ENCODE results near the gene MRFAP1.

The MRFAP1 gene

DNA sequence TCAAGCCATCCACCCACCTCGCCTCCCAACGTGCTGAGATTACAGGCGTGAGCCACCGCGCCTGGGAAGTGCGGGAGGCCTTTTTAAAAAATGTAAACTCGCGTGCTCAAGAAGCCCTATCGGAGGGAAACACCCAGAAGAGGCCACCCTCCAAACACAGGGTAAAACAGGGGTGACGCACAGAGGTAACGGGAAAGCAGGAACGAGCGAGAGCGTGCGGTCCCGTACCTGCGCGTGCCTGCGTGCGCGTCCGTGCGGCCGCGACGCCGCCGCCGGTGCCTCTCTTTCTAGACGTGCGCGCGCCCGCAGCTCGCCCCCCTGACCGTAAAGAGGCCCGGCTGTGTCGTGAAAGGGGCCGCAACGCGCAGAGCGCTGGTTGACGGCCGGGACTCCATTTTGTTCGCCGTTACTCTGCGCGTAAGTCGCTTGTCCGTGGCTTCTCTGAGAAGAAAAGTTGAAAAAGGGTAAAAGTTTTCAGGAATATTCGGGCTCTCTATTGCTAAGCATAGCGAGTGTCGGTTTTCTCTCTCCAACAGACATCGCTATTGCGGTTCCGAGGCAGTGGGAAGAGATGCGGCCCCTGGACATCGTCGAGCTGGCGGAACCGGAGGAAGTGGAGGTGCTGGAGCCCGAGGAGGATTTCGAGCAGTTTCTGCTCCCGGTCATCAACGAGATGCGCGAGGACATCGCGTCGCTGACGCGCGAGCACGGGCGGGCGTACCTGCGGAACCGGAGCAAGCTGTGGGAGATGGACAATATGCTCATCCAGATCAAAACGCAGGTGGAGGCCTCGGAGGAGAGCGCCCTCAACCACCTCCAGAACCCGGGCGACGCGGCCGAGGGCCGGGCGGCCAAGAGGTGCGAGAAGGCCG, at the start of gene MRFAP1:
Gene MRFAP1, plus strand, starts transcription at position 394 of the 872 bp plus-strand sequence. Its CDS starts 178 bp downstream, at position 572.
- DNase-seq, result peak; percentile 95

DNA sequence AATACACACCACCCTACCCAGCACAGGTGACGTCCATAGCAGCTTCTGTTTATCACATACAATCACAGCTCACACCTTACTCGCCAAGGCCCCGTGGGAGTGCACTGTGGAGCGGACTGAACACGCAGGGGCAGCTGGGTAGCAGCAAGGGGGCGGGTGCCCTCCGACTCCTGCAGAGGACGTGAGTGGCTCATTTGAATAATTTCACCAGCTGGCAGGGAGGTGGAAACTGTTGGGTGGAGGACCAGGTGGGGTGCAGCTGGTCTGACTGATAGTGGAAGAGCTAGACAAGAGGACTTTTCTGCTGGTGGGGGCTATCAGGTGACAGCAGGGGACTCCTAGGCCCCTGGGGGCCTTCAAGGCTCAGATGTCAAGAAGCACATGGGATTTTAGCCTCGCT, 49.2 kb upstream of the MRFAP1 start:
- DNase-seq, result no peak

GRCh38 chr4:6591781-6592180, 48.7 kb upstream of the MRFAP1 start:
- no peak for DNase-seq

DNA sequence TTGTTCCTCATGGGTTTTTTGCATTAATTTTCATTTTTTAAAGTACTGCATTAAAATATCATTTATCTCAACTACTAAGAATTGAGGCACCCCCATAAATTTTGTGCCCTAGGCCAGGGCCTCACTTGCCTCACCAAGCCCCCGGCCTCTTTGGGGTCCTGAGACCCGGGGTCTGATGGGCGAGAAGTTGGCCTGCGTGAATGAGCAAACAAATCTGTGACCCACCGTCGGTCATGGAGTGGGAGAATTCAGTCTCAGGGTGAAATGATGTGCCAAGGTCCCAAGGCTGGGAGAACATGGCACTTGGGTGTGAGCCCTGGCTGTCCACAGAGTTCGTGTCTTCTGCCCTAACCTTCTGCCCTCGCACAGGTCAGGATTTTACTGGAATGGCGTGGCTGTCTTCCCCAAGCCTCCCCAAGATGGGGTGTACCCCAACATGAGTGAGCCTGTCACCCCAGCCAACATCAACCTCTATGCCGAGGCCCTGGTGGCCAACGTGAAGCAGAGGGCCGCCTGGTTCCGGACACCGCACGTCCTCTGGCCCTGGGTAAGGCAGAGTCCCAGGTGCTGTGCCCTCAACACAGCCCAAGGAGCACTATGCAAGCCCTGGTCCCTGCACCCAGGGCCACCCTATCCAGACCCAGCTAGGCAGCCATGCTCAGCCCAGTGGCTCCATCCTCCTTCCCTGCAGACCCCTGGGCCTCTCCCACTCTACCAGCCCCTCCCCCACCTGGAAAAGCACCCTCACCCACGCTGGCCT, 47.5 kb upstream of the MRFAP1 start:
- DNase-seq, result no peak

GRCh38 chr4:6594341-6594740, 46.1 kb upstream of the MRFAP1 start:
- DNase-seq, result no peak

DNA sequence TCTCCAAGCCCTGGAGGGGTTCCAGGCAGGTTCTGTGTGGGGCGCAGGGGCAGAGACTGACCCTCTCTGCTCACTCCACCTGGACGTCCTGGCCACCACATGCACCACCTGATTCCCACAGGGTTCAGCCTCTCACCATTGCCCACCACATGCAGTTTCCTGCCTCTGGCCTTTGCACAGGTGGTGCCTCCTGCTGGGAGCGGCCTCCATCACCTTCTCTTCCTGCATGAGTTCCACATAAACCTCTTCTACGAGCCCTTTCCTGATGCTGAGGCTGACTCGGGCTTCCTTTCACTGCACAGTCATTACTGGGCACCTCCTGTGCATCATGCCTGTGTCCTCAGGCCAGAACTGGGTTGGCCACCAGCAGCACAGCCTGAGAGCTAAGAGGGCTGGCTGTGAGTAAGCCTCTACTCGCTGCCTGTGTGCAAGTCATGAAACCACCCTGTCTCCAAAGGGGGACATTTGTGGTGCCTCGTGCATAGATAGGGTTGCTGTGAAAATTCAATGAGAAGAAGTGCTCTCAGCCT, 45.6 kb upstream of the MRFAP1 start:
- DNase-seq, result no peak

DNA sequence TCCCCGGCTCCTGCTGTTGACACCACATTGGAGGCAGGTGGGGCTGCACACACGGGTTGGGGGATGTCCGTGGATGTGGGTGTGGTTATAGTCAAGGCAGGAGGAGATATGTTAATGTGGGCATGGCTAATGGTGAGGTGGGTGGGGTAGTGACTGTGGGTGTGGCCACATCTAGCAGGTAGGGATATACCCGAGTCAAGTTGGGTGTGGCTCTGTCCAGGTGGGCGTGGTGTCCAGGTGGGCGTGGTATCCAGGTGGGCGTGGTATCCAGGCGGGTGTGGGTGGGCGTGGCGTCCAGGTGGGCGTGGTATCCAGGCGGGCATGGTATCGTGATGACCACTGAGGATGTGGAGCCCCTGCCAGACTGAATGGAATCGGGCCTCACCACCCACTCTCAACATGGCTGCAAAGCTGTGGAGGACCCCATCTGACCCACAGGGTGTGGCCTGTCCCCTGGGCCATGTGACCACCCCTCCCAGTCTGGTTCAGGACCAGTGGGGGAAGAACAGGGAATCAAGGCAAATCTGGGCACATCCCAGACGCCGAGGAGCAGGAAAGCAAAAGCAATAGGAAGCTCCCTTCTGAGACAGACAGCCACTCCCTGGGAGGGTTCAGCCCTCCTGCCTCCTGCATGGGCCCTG, 44.5 kb upstream of the MRFAP1 start:
- no peak for DNase-seq

DNA sequence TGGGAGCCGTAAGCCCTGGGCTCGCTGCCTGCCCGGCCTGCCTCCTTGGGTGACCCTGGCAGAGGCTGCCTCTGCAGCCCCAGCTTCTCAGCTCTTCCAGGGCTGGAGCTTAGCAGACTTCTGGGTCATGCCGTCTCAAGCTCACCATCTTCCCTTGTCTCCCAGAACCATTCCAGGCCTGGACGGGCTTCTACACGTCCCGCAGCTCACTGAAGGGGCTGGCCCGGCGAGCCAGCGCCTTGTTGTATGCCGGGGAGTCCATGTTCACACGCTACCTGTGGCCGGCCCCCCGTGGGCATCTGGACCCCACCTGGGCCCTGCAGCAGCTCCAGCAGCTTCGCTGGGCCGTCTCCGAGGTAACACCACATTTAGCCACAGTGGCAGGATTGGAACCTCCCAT, 43.5 kb upstream of the MRFAP1 start:
- DNase-seq, result no peak

- no peak for DNase-seq
Measured at GRCh38 chr4:6598127-6598526, 42.4 kb upstream of the MRFAP1 start.

DNA sequence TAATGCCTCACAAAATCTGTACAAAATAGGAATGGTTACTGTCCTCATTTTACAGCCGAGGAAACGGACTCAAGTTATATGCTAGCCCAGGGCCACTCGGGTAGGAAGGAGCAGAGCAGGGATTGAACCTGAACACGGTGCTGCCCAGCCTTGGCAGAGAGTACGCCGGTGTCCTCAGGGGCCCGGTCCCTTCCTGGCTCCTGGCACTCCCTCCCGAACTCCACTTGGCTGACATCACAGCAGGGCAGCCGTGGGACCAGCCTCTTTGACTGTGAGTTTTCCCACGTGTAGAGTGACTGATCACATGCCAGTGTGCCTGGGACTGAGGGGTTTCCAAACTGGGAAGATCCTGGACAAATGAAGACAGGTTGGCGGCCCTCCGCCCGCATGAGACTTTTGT, 41.8 kb upstream of the MRFAP1 start:
- DNase-seq, result no peak

DNA sequence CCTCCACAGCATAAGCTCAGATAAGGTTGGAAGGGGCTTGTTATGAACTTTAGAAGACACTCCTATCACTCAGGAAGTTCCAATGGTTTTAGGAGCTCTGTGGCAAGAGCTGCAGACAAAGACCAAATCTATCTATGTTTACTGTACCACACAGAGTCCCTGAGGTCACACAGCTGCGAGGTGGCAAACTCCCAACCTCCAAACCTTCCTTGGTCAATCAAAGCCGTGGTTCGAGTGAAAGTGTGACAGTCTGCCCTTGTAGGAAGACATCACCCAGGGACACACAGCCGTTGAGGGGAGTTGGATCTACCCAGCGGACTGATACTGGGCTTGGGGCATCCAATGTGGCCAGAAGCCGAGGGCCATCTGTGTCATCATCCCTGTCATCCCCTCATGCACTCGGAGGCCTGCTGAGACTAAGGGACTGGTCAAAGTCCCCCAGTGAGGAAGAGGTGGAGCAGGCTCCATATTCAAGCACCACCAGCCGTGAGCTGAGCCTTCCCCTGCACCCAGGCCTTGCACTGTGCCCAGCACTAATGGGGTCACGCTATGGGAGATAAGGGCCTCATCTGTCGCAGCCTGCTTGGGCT, 38.7 kb upstream of the MRFAP1 start:
- no peak for DNase-seq

DNA sequence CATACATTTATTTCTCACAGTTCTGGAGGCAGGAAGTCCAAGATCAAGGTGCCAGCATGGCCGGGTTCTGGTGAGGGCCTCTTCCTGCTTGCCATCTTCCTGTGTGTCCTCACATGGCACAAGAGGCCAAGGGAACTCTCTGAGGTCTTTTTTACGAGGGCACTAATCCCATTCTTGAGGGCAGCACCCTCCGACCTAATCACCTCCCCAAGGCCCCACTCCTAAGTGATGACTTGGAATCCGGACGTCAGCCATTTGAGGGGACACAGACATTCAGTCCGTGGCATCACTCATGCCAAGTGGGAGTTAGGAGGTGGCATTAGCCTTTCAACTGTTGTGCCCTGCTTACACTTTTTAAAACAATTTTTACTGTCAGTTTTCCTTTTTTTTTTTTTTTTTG, 38.2 kb upstream of the MRFAP1 start:
- DNase-seq, result no peak

DNA sequence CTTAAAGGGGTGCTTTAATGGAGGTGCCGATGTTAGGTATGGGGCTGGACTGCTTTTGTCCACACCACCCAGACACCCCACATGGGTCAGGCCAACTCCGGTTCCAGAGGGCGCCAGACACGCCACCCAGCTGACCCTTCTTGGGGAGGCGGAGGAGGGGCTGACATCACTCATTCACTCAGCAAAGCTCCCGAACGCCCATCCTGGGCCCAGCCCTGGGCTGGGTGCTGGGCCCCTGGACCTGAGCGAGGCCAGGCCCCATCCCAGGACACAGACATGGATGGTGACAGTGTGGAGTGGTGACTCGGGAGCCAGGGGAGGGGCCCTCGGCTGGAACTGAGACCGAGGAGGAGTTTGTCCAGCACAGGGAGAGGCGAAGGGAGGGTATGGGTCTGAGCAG, 37.4 kb upstream of the MRFAP1 start:
- DNase-seq, result no peak

DNA sequence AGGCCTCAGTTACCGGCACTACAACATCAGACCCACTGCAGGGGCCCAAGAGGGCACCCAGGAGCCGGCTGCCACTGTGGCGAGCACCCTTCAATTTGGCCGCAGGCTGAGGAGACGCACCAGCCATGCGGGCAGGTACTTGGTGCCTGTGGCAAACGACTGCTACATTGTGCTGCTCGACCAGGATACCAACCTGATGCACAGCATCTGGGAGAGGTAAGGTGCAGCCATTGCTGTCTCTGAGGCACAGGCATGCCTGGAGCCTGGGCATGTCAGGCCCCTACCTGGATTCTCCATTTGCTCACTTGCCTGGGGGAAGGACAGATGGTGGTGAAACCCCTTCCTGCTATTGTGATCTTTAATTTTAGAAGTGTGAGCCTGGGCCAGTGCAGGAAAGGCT, 35.4 kb upstream of the MRFAP1 start:
- DNase-seq, result no peak

DNA sequence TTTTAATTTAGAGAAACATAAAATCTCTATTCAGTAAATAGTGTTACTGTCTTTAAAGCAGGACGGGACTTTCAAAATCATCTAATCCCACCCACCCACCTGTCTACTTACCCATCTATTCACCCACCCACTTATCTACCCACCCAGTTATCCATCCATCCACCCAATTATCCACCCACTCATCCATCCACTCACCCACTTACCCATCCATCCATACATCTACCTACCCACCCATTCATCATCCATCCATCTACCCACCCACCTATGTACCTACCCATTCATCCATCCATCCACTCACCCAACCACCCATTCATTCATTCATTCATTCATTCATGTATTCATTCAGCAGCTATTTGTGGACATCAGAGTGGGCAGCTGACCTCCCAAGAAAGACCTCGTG, 34.9 kb upstream of the MRFAP1 start:
- no peak for DNase-seq

GRCh38 chr4:6606465-6607235, 33.8 kb upstream of the MRFAP1 start:
- no peak for DNase-seq

DNA sequence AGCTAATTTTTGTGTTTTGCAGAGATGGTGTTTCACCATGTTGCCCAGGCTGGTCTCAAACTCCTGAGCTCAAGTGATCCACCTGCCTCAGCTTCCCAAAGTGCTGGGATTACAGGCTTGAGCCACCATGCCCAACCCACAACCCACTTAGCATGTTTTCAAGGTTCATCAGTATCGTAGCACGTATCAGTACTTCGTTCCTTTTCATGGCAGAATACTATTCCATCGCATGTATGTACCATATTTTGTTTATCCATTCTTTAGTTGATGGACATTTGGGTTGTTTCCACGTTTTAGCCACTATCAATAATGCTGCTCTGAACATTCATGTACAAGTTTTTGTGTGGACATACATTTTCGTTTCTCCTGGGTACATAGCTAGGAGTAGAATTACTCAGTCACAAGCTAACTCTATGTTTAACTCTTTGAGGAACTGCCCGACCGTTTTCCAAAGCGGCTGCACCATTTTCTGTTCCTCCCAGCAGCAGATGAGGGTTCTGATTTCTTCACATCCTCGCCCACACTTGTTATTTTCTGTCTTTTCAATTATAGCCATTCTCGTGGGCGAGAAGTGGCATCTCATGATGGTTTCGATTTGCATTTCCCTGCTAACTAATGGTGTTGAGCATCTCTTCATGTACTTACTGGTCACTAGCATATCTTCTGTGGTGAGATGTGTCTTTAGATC, 33.0 kb upstream of the MRFAP1 start:
- no peak for DNase-seq

DNA sequence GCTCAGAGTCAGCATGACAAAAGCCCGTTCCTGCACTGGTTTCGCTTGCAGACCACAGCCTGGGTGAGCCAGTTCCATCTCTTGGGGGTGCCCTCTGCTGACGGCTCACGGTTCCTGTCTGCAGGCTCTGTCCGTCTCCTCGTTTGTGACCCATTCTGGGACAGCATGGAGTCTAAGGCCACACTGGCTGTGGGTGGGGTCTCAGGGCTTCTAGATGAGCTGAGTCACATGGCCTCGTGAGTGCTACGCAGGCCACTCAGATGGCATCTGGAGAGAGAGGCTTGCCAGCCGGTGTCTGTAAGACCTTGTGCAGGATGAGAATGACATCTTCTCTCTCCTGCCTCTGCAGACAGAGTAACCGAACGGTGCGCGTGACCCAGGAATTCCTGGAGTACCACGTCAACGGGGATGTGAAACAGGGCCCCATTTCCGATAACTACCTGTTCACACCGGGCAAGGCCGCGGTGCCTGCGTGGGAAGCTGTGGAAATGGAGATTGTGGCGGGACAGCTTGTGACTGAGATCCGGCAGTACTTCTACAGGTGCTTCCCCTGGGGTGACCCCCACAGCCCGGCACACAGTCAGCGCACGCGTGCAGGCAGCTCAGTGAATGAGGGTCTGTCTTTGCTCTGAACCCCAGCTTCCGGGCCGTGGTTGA, 31.6 kb upstream of the MRFAP1 start:
- no peak for DNase-seq

- no peak for DNase-seq
Measured at GRCh38 chr4:6609415-6610079, 30.9 kb upstream of the MRFAP1 start.

DNA sequence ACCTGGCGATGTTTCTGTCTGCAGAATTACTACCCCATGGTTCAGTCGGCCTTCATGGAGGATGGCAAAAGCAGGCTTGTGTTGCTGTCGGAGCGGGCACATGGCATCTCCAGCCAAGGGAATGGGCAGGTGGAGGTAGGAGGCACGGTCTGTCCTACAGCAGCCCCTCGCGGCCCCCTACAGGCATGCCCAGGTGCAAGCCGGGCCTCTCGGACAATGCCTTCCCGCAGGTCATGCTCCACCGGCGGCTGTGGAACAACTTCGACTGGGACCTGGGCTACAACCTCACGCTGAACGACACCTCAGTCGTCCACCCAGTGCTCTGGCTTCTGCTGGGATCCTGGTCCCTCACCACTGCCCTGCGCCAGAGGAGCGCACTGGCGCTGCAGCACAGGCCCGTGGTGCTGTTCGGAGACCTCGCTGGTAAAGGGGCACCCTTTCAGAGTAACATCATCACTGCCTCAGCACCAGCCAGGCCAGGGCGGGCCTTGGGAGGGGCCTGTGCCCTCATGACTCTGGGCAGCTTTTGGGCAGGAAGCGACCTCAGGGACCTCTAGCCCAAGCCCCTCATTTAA, 29.5 kb upstream of the MRFAP1 start:
- no peak for DNase-seq

All from activated CD4-positive, alpha-beta T cell treated with anti-CD3 and anti-CD28 coated beads, Interleukin-2, Interleukin-6, amounts not matched to agents 100 ng/mL and 50 ng/mL, durations not matched to agents 16 hours and 8 hours (primary cell).